Measurements from ENCODE around the gene INPPL1. TPM values are rescaled to one million over a fixed set of nuclear protein-coding genes. Genes with fewer than 3 reads are reported as not detected.

Gene INPPL1
- total and polyA plus RNA-seq, 12 donors = 50.1 to 146 (median 107) TPM

DNA sequence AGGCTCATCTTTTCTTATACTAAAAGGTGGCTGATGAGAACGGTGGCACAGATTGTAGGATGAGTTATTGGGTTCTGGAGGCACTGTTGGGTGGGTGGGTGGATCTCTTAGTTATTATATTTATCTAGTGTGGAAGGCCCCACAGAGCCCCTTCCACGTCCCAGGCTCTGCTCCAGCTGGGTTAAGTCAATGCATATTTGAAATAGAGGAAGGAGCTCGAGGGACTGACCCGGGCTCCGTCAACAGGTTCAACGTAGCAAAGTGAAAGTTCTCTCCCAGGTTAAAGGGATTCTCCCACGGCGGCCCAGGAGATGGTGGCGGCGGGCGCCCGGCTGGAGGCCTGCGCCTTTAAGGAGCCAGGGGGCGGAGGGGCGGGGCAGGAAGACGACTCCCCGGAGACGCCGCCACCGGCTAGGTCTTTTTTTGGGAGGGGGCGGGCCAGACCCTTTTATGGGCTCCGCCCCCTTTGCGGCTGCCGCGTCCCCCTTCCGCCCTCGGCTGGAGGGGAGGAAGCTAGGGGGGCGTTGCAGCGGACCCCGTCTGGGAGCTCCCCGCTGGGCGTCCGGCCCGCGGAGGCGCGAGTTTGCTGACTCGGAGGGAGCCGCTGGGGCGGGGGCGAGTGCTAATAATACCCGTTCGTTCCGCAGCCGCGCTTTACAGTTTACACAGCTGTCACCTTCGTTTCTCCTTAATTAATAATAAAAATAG lies 1.5 kb upstream of the INPPL1 start:
- Histone ChIP-seq H3K4me3 (peak overlapping the region; percentile 57 to 94 (median 84)), H3K4me1 (peaks cover 5 to 55% (median 21%) of the 10 kb centered on the region in 9 donors), H3K36me3 (peaks cover 0 to 16% (median 0%) of the 10 kb centered on the region in 9 donors), H3K9me3 (no peaks in the 10 kb centered on the region), H3K27me3 (peaks cover 0 to 5% (median 0%) of the 10 kb centered on the region in 7 donors), H3K27ac (peak overlapping the region; percentile 94 to 100 (median 99))
- intact Hi-C loops (cut with DNase I) = loop anchor here in 5 of 10 donors (1.0 to 10.0 kb wide), 5 partner anchors 110 to 208 kb away; partner anchors contain the start of gene ANAPC15 (in 1 of the 5)
- peak; percentile 89 to 96 (median 93) for ATAC-seq
- DNase-seq = peak; percentile 95 to 96
- TF ChIP-seq, protein P1, sequence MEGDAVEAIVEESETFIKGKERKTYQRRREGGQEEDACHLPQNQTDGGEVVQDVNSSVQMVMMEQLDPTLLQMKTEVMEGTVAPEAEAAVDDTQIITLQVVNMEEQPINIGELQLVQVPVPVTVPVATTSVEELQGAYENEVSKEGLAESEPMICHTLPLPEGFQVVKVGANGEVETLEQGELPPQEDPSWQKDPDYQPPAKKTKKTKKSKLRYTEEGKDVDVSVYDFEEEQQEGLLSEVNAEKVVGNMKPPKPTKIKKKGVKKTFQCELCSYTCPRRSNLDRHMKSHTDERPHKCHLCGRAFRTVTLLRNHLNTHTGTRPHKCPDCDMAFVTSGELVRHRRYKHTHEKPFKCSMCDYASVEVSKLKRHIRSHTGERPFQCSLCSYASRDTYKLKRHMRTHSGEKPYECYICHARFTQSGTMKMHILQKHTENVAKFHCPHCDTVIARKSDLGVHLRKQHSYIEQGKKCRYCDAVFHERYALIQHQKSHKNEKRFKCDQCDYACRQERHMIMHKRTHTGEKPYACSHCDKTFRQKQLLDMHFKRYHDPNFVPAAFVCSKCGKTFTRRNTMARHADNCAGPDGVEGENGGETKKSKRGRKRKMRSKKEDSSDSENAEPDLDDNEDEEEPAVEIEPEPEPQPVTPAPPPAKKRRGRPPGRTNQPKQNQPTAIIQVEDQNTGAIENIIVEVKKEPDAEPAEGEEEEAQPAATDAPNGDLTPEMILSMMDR (IDR thresholded peaks at IDR 0.05) = peak in 8 of 9 donors; percentile 21 to 67 (median 52)
- 0% methylated on average over 47 of the region's 47 CpGs for WGBS, 2 donors

DNA sequence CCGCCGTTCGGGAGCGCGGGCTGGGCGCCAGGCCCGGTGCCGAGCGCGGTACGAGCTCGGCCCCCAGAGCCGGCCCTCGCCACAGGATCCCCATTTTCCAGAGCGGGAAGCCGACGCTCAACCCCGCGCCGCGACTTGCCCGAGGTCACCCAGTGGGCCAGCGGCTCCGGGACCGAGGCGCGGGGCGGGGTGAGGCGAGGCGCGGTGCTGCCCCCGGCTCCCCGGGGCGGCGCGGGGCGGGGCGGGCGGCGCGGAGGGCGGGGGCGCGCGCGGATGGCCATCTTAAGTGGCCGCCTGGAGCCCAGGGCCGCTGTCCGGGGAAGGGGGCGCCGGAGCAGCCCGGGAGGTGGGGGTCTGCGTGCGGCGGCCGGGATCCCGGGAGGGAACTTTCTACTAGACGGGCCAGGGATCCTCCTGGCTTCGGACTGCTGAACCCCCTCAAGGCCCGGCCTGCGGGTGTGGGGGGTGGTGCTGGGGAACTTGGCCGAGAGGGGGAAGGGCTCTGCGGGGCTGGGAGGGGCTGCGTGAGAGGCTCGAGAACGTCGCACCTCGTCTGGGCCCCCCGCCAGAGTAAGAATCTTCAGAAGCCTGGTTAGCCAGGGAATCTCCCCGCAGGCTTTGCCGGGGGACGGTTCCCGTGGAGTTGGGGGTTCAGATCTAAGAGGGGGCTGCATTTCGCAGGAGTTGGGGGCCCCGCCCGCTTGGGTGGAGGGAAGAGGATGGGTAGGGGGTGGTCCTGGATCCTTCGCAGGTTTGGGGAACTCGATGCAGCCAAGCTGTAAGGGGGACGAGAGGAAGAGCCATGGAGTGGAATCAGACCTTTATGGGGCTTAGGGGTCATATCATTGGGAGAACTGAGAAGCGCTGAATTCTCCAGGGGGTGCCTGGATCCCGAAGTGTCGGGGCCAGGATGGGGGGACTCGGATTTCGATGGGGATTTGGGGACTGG lies 678 bp upstream of the INPPL1 start:
- TF ChIP-seq, protein P1 (IDR thresholded peaks at IDR 0.05) = no peak
- DNase-seq (peak; percentile 80 to 82), ATAC-seq (peak; percentile 65 to 85 (median 78))
- Histone ChIP-seq H3K4me1 (peaks cover 5 to 48% (median 21%) of the 10 kb centered on the region in 9 donors), H3K9me3 (no peaks in the 10 kb centered on the region), H3K36me3 (peaks cover 0 to 24% (median 7%) of the 10 kb centered on the region in 9 donors), H3K27me3 (no peaks in the 10 kb centered on the region), H3K27ac (peak overlapping the region; percentile 94 to 100 (median 99)), H3K4me3 (peak overlapping the region; percentile 57 to 94 (median 84))
- intact Hi-C loops (cut with DNase I) = loop anchor here in 5 of 10 donors (1.0 to 10.0 kb wide), 5 partner anchors 111 to 209 kb away; partner anchors contain the start of gene ANAPC15 (in 1 of the 5)
- 1% methylated on average over 63 to 84 of the region's 84 CpGs for WGBS, 2 donors

DNA sequence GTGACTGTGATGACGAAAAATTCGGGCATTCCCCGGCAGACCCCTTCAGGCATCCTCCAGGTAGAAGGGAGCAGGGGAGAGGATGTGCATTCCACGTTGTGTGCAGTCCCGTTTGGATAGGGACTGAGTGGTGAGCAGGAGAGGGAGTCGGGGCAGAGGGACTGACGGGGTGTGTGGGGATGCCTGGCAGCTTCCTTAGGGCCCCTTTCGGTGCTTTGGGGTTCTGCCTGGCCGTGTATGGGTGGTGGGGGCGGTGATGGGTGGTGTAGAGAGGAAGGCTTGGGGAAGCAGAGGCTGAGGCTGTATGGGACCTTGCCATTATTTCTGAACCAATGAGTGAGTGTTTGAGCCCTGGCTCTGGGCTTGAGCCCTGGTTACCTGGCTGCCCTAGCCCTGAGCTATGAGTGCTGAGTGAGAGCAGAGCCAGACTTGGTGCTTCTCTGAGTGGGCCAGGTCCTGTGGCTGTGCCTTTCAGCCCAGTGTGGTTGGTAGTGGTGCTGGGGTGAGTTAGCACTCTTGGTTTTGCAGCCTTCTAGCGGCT lies 914 bp downstream of the INPPL1 start:
- DNase-seq (peak in 1 of 2 donors; percentile 4), ATAC-seq (no peak)
- peaks cover 5 to 48% (median 21%) of the 10 kb centered on the region in 9 donors for H3K4me1 ChIP-seq
- peaks cover 0 to 40% (median 18%) of the 10 kb centered on the region in 9 donors for H3K36me3 ChIP-seq
- peak overlapping the region; percentile 57 to 94 (median 84) for H3K4me3 ChIP-seq
- TF ChIP-seq, protein P1 (IDR thresholded peaks at IDR 0.05) = no peak
- H3K27ac ChIP-seq = peak overlapping the region in 8 of 10 donors; percentile 94 to 100 (median 99)
- no peaks in the 10 kb centered on the region for H3K27me3 ChIP-seq
- no peaks in the 10 kb centered on the region for H3K9me3 ChIP-seq
- intact Hi-C loops (cut with DNase I) = loop anchor here in 4 of 10 donors (5.0 to 10.0 kb wide), 3 partner anchors 113 to 211 kb away; partner anchors contain the start of gene ANAPC15 (in 1 of the 4)
- WGBS, 2 donors = 17 to 19% methylated on average over 11 of the region's 11 CpGs
